ENCODE results near the gene HNRNPUL2.

DNA sequence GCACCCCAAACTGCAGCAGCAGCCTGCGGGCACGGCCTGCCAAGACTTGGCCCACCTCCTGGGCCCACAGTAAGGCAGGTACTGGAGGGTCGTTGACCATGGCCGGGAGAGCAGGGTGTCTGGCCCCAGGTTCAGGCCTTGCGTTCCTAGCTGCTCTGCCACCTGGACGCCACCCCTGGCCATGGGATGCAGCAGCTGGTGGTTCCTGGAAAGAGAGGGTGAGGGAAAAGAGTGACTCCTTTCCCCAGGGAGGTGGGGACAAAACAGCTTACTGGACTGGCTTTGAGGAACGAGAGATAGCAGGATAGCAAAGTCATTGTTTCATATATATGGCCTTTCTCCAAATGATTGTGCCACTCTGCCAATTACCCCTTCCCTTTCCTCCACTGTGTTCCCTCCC lies 21.8 kb downstream of the HNRNPUL2 start:
- no peak for TF ChIP-seq CTCF (IDR thresholded peaks at IDR 0.05; ENCODE audit: low read depth, low read length)
- TF ChIP-seq POLR2A (IDR thresholded peaks at IDR 0.05; ENCODE audit: extremely low read depth, insufficient read length): no peak
- TF ChIP-seq, protein P1, sequence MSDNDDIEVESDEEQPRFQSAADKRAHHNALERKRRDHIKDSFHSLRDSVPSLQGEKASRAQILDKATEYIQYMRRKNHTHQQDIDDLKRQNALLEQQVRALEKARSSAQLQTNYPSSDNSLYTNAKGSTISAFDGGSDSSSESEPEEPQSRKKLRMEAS (IDR thresholded peaks at IDR 0.05; ENCODE audit: low read depth, low read length): no peak

All from NB4 (cell line).